HG03175 (cell line): ENCODE results near the gene COL27A1.

Source experiments
- ATAC-seq: cut with Tn5 transposase; IDR thresholded peaks from one replicate; pipeline ENCODE4 v1.9.1; 2021; ENCODE audit warnings: mild to moderate bottlenecking, moderate library complexity; ENCODE audit not compliant: unreplicated experiment

The COL27A1 gene

DNA sequence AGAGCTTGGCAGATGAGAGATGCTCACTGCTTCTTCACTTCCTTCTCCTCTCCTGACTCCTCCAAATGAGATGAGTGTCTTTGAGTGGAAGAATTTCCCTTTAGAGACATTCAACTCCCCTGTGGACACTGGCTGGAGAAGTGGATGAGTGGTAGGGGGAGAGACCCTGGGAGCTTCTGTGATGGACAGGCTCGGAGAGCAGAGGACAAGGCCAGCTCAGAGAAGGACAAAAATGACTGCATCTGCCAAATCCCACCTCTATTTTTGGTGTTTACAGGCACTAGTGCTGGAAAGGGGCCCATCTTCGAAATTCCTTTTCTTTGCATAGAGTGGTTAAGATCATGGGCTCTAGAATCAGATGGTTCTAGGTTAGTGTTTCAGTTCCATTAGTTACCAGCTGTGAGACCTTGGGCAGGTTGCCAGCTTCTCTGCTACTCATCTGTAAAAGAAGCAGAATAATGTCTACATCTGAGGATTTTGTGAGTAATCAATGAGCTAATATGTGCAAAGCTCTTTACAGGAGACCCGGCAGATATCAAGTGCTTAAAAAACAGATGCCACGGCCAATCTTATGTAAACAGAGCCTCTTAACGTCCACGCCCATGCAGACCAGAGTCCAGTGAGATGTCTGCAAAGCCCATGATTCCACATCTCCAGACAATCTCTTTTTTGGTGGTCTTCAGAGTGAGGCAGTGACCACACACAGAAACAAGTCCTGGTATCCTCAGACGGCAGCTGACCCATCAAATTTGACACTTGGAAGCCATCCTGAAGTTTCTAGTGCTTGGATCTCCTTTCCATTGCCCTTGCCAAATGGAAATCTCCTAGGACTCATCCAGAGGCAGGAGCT lies 13.6 kb upstream of the COL27A1 start:
- no peak for ATAC-seq

DNA sequence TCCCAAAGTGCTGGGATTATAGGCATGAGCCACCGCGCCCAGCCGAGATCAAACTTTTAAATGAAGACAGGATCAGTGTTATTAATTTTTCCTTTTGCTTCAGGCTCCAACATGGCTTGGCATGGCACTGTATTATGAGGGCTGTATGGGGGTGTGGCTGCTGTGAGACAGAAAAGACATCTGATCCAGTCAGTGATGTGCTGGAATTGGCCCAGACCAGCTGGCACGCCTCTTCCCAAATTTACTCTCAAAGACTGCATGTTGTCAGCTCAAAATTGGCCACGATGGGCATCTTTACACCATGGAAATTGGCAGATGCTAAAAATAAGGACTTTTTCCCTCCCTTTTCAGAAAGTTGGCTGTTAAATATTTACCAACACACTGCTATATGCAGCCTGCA lies 12.1 kb upstream of the COL27A1 start:
- ATAC-seq, result no peak

DNA sequence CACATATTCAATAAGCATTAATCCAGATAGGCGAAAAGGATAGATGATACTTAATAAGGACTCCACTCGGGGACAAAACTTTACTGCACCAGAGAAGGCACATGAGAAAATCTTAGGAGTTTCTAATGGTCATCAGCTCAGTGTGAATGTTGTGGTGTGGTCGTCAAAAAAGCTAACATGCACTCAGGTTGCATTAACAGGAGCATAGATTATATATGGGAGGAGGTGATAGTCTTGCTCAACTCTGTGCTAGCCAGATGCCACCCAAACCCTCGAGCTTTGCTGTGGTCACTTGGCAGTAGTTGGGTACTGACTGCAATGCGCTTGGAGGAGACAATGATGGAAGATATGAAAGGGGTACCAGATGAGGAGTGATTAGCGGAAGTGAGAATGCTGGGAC lies 8.6 kb upstream of the COL27A1 start:
- no peak for ATAC-seq

DNA sequence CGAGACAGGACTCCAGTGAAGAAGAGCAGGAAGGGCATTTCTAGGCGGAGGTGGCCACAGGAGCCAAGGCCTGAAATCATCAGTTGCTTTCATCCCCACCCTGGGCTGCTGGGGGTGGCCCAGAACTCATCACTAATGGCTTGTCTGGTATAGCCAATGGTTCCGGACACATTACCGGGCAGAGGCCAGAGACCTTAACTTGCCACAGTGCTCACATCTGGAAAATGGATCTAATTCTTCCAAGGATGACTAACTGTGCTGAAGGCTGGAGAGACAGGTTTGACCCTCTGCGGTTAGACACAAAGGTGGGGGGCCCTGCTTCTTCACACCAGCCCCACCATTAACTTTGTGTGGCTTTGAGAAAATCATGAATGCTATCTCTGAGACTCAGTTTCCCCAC lies 6.2 kb upstream of the COL27A1 start:
- no peak for ATAC-seq

DNA sequence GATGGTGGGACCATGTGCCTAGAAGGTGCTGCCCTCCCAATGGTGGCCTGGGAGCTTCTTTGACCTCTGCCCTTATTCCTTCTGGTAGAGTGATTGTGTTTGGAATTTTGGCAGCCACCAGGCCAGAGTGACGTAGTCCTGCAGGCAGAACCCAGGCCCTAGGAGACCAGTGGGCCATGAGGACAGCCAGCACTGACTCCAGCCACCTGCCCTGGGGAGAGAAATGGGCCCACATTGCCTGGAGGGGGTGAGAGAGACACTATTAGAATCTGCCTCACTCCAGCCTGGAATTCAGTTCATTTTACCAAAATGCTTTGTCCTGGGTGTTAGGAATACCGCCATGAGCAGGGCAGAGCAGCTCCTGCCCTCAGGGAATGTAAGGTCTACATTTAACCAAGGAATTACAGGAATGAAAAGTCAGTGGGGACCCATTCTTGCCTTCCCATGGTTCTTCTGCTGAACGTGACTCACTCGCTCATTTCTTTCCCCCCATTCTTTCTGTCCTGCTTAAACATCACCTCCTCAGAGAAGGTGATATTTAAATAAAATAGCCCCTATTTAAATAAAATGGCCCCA lies 5.5 kb upstream of the COL27A1 start:
- ATAC-seq, result no peak

GRCh38 chr9:114150608-114151007 lies 4.7 kb upstream of the COL27A1 start:
- ATAC-seq, result no peak

DNA sequence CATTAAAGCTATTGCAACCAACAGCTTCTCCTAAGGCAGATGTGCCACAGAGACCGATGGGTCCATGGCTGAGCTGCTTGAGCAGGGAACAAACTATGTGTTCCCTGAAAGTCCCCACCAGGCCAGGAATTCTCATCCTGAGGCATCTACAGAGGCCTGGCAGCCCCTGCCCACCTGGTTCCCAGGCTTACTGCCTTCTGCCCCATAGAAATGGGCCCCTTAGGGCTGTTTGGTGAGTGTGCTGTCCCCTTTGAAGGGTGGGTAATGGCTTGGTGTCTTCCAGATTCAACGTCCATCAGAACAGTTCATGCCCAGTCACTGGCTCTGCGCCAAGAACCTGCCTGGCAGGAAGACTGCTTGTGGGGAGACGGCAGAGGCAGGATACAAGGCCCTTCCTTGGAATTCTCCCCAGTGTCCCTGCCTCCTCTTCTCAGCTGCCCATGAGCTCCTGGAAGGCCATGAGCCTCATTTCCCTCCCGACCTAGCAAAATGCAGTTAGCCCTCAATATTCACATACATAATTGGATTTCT lies 3.8 kb upstream of the COL27A1 start:
- no peak for ATAC-seq

- ATAC-seq, result no peak
Measured at GRCh38 chr9:114153761-114154599, 1.4 kb upstream of the COL27A1 start.

- no peak for ATAC-seq
Measured at GRCh38 chr9:114154600-114155102, 686 bp upstream of the COL27A1 start.

DNA sequence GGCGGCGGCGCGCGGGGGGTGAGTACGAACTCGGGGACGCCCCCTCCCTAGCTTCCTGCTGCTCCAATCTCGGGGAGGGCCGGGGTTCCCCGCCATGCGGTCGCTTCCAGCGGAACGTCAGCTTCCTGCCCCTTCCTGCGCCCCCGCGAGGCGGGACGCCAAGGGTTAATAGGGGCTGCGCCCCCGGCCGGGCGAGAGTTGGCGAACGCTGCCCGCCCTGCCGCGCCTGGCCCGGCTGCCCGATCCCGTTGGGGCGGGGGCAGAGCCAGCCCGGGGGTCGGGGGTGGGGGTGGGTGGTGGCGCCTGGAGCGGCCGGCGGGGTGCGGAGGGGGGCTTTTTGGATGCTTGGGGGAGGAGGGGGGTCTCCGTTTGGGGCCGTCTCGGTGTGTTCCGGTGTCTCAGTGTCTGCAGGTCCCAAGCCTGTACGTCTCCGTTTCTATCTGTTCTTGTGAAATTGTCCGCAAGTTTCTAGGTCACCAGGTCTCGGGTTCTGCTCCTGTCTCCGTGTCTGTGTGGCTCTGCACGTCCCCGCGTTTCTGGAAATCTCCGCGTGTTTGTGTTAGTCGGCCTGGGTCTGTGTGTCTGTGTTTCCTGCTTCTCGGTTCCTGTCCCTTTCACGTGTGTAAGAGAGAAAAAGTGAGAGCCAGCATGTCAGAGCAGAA lies 789 bp downstream of the COL27A1 start:
- no peak for ATAC-seq

DNA sequence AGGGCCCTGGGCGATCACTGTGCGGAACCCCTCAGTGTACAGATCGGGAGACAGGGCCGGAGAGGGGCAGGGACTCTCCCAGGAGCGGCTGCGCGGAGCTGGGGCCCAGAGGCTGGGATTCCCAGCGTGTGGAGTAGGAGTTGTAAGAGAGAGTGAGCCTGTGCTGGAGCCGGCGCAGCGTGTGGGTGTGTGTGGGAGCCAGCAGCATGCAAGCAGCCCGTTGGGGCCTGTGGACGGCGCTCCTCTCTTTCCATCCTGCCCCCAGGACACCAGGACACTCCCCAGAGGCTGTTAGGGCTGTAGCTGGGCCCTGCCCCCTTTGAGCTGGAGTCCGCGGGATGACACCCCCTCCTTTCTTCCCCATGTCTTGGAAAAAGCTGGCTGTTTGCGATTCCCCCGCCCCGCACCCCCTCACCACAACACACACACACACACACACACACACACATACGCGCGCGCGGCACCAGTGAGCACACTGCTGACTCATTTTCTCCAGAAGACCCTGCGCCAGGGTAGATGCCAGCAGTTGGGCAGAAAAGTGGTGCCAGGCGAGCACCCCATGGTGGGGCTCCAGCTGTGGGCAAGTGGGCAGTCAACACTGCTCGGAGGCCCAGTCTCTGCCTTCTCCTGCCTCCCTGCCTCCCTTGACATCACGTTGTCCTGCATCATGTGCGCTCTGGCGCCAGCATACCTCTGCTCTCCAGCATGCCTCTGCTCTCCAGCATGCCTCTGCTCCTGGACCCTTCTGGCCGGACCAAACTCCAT lies 1.5 kb downstream of the COL27A1 start:
- ATAC-seq, result no peak

- no peak for ATAC-seq
Measured at GRCh38 chr9:114157516-114158176, 2.3 kb downstream of the COL27A1 start.

DNA sequence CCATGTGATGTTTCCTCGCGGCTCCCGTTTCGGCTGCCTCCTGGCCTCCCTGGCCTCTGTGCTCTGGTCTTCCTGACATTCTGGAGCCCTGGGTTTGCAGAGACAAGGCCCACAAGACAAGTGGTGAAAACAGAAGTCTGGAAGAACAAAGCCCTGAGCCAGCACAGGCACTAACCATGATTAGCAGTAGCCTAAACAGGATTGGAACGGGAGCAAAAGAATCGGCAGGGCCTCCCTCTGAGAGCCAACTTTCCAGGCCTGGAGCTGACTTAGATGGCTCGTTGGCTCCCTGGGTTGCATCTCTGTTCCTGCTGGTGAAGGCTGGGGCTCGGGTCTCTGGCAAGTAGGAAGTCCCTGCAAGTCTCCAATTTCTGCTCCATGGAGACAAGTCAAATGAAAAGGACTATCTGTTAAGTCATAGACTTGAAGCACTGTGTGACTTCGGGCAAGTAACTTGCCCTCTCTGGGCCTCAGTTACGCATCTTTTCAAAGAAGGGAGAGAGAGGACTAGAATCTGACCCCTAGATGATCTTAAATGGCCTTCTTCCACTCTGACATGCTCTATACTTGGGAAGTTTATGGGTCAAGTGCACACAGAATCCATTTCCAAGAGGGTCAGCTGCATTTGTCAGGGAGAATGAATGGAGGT lies 3.3 kb downstream of the COL27A1 start:
- no peak for ATAC-seq

DNA sequence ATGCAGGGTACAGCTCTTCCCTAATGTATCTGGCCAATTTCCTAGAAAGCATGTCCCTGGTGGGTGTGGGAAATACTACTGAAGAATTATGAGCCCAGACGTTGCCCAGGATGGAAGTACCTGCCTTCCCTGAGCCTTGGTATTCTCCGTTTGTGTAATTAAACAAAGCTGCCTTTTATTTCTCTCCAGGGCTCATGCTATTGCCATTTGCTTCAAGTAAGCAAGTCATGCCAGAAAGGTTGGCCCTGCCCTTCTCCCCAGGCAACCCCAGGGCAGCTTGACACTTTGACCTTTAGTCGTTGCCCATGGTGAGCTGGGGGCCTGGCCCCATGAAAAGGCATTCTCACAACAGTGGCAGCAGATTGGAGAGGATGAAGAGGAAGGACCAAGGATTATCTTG lies 4.4 kb downstream of the COL27A1 start:
- no peak for ATAC-seq

GRCh38 chr9:114161513-114161912 lies 6.2 kb downstream of the COL27A1 start:
- no peak for ATAC-seq

DNA sequence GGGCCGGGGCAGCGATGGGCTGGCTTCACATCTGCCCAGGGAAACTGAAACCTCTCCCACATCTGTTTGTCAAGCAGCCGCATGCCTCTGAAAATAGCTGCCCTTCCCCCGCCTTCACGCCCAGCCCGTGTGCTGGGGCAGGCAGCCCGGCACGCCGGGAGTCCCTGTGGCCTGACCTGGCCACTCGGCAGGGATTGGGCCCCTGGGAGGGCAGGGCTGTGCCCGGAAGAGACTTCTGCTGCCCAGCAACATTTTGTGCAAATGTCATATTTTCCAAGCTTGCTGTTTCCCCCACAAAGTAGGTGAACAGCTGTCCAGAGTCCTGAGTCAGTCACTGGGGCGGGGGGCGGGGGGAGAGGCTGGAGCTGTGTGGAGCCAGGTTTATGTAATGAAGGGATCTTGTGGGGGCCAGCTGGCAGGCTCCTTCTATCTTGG lies 8.2 kb downstream of the COL27A1 start:
- no peak for ATAC-seq

DNA sequence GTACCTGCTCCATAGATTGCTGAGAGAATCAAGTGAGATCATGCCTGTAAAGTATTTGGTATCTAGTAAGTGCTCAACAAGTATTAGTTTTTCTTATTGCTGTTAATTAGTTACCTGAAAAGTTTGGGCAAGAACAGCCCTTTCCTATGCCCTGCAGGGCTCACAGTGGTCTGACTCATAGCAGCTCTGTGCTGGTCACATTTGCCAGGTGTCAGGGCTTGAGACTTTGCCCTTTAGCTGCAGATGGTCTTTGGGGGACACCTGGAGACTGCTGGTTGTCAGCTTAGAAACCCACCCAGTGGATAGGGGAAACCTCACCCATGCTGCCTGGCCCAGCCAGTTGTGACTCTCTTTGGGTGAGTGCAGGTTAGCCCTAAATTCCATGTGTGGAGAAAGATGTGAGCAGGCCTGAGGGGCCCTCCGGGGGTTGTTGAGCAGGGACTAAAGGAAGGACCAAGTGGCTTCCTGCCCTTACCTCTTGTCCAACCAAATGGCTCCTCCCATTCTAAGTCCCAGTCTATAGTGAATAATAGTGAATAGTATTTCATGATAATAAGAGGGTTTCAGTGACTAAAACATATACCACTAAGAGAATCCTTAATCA lies 9.0 kb downstream of the COL27A1 start:
- ATAC-seq, result no peak

- ATAC-seq, result no peak
Measured at GRCh38 chr9:114165407-114166102, 10.2 kb downstream of the COL27A1 start.
